GM12878 (cell line): ENCODE measurements around the gene GABPB2. TPM values are rescaled to one million over a fixed set of nuclear protein-coding genes. Genes with fewer than 3 reads are reported as not detected.

ENCODE experiments used
- ATAC-seq: fragments of 200-7000 bp; cut with Tn5 transposase; 3 replicates; pipeline ENCODE4 v1.9.1; 2020; ENCODE audit warnings: mild to moderate bottlenecking, moderate library complexity
- BruUV-seq: library from RNA; stranded (reverse); fragments of 400-500 nt; replicated peaks from 2 replicates; lab custom pipeline; 2021; lab: Mats Ljungman, UMichigan
- CTCF ChIA-PET: fragments of 300-600 bp; sonication (Branson Sonifier 250); formaldehyde crosslinking; extraction: SDS; loops from one replicate; lab custom pipeline; 2021; ENCODE audit warnings: inconsistent platforms; lab: Yijun Ruan, JAX
- POLR2A ChIA-PET: fragments of 350-600 bp; formaldehyde crosslinking; extraction: SDS; loops from one replicate; lab custom pipeline; 2021; ENCODE audit warnings: inconsistent platforms; lab: Charles Lee
- RAD21 ChIA-PET: fragments of 300-600 bp; sonication (Branson Sonifier 250); formaldehyde crosslinking; loops from one replicate; lab custom pipeline; 2023; ENCODE audit warnings: antibody characterized with exemption; ENCODE audit not compliant: unreplicated experiment; lab: Charles Lee
- SMC1A ChIA-PET: fragments of 300-600 bp; sonication (Branson Sonifier 250); formaldehyde crosslinking; loops from one replicate; lab custom pipeline; 2023; ENCODE audit not compliant: unreplicated experiment, uncharacterized antibody; lab: Charles Lee
- DNase-seq: peaks from one replicate; pipeline ENCODE4 v3.0.0-alpha.2; 2011; ENCODE audit warnings: low read depth, low spot score
- FAIRE-seq: peaks from 3 replicates; lab custom pipeline; 2011; peaks lifted over from hg19 to GRCh38; lab: Jason Lieb, UNC
- H2AFZ ChIP-seq: 2 replicates; pipeline ENCODE4 v1.6.0; 2011; ENCODE audit warnings: low read depth, low read length, control low read depth; ENCODE audit not compliant: control insufficient read depth
- H3K27ac ChIP-seq: 2 replicates; pipeline ENCODE4 v1.5.1; 2011; ENCODE audit warnings: control low read depth; ENCODE audit not compliant: control insufficient read depth, insufficient read depth
- H3K27me3 ChIP-seq, 2 experiments: replicated peaks in 1 of 2; 2 replicates each; pipeline versions ENCODE4 v1.6.0 to v1.6.1; 2011; ENCODE audit warnings: low read length in 1 of 2; ENCODE audit not compliant: control insufficient read depth in 2 of 2, insufficient read depth in 2 of 2
- H3K36me3 ChIP-seq, 2 experiments: 2 replicates each; pipeline ENCODE4 v1.5.1; 2011; ENCODE audit warnings: low read length in 1 of 2; ENCODE audit not compliant: control insufficient read depth in 2 of 2, insufficient read depth in 2 of 2
- H3K4me1 ChIP-seq: 2 replicates; pipeline ENCODE4 v1.6.1; 2011; ENCODE audit warnings: mild to moderate bottlenecking, low read length, moderate library complexity, mixed read lengths; ENCODE audit not compliant: control insufficient read depth, insufficient read depth
- H3K4me2 ChIP-seq: 2 replicates; pipeline ENCODE4 v1.6.0; 2011; ENCODE audit warnings: control low read depth; ENCODE audit not compliant: control insufficient read depth, insufficient read depth
- H3K4me3 ChIP-seq: fragments of 200-600 bp; sonication (generic); 2 replicates; pipeline ENCODE4 v1.5.1; 2016
- H3K79me2 ChIP-seq: 2 replicates; pipeline ENCODE4 v1.6.0; 2011; ENCODE audit warnings: low read length; ENCODE audit not compliant: control insufficient read depth, insufficient read depth
- H3K9ac ChIP-seq: 2 replicates; pipeline ENCODE4 v1.8.0; 2011; ENCODE audit warnings: low read length, control low read depth, mixed read lengths; ENCODE audit not compliant: control insufficient read depth, insufficient read depth
- H3K9me3 ChIP-seq: replicated peaks from 3 replicates; pipeline ENCODE4 v1.5.1; 2011; ENCODE audit warnings: mild to moderate bottlenecking, low read length; ENCODE audit not compliant: control insufficient read depth, insufficient read depth
- H4K20me1 ChIP-seq: 2 replicates; pipeline ENCODE4 v1.6.0; 2011; ENCODE audit not compliant: control insufficient read depth, insufficient read depth
- BHLHE40 ChIP-seq, 2 experiments: fragments of 450-650 bp in 1 of 2; IDR thresholded peaks; 2 replicates each; pipeline ENCODE4 v1.6.1; 2011 to 2017; ENCODE audit warnings: low read depth in 2 of 2, borderline replicate concordance in 1 of 2, improper control_type of control experiment in 1 of 2, low read length in 1 of 2, mild to moderate bottlenecking in 1 of 2
- CEBPB ChIP-seq, 2 experiments: fragments of 150-350 bp in 1 of 2; IDR thresholded peaks; 2 replicates each; pipeline ENCODE4 v1.6.1; 2012 to 2014; ENCODE audit warnings: low read depth in 2 of 2, low read length in 2 of 2, borderline replicate concordance in 1 of 2, inconsistent platforms in 1 of 2
- EZH2 ChIP-seq: IDR thresholded peaks from 2 replicates; pipeline ENCODE4 v1.6.1; 2012; ENCODE audit warnings: low read depth, mild to moderate bottlenecking, control low read depth, inconsistent platforms, low read length, borderline replicate concordance; ENCODE audit not compliant: control insufficient read depth
- MAX ChIP-seq: IDR thresholded peaks from 2 replicates; pipeline ENCODE4 v1.6.1; 2012; ENCODE audit warnings: low read depth, low read length, improper control_type of control experiment
- MXI1 ChIP-seq: fragments of 150-350 bp; IDR thresholded peaks from 2 replicates; pipeline ENCODE4 v1.6.1; 2011; ENCODE audit warnings: low read depth, mild to moderate bottlenecking, inconsistent platforms, low read length, improper control_type of control experiment
- NRF1 ChIP-seq: conservative IDR thresholded peaks from 2 replicates; pipeline ENCODE4 v1.6.1; 2011; ENCODE audit warnings: mild to moderate bottlenecking, low read depth, low read length, improper control_type of control experiment
- RUNX3 ChIP-seq: IDR thresholded peaks from 2 replicates; pipeline ENCODE4 v1.6.1; 2012; ENCODE audit warnings: low read length, inconsistent platforms
- YY1 ChIP-seq: IDR thresholded peaks from 2 replicates; pipeline ENCODE4 v1.6.1; 2011; ENCODE audit warnings: low read depth, mild to moderate bottlenecking, low read length
- ZBTB4 ChIP-seq: fragments of 450-650 bp; formaldehyde crosslinking; IDR thresholded peaks from 2 replicates; pipeline ENCODE4 v1.4.0; 2022; ENCODE audit warnings: mild to moderate bottlenecking, moderate library complexity
- WGBS: methylation state at CpG from one replicate; pipeline ENCODE4 v1.1.6; 2016; ENCODE audit warnings: low lambda C conversion rate; ENCODE audit not compliant: insufficient replicate concordance, insufficient coverage; ENCODE audit errors: missing lambda C conversion rate; 5-methylcytosine and 5-hydroxymethylcytosine counted together
- in situ Hi-C: fragments of 300-500 bp; cut with MboI; formaldehyde crosslinking; loops from 9 replicates; pipeline ENCODE4 v1.14.3; 2018; ENCODE audit warnings: mixed read lengths
- intact Hi-C: fragments of 100-400 bp; cut with micrococcal nuclease; formaldehyde crosslinking; loops from one replicate; pipeline ENCODE4 v1.14.2; 2022; ENCODE audit not compliant: unreplicated experiment
- polyA plus RNA-seq, 11 experiments: library from polyadenylated mRNA; depleted of rRNA in 4 of 11; unstranded in 6 of 11; stranded (reverse) in 5 of 11; fragments of >200 nt; fragmentation: Nextera tagmentation in 4 of 11; fragmentation: Illumina TruSeq in 1 of 11; extraction: Ambion mirVana in 4 of 11; extraction: Trizol in 1 of 11; gene quantifications; 1 replicate in 1 of 11; 2 replicates in 10 of 11; pipeline versions ENCODE4 v1.2.1 to v1.2.3, GENCODE V29; 2011 to 2016; ENCODE audit warnings: inconsistent platforms in 2 of 11, missing spikeins in 2 of 11, low read depth in 1 of 11
- total RNA-seq, 4 experiments: library from RNA; depleted of rRNA in 3 of 4; stranded (reverse); fragments of >200 nt in 3 of 4; fragmentation: Illumina TruSeq in 1 of 4; extraction: Trizol in 1 of 4; gene quantifications; 2 replicates each; pipeline versions ENCODE4 v1.2.1 to v1.2.3, GENCODE V29; 2013 to 2021
- TF ChIP-seq, protein P1 (sequence below): fragments of 450-650 bp; IDR thresholded peaks from 2 replicates; pipeline ENCODE4 v1.6.1; 2017; ENCODE audit warnings: borderline replicate concordance
- TF ChIP-seq, protein P2 (sequence below): fragments of 450-650 bp; formaldehyde crosslinking; IDR thresholded peaks from 2 replicates; pipeline ENCODE4 v1.4.0; 2020; ENCODE audit warnings: mild to moderate bottlenecking, moderate library complexity

The GABPB2 gene
- total and polyA plus RNA-seq, 10 of the 15 experiments (the other 5 are each of a cell fraction or from before 2014, with no cell fraction given), result 2.3 to 10.5 (median 6.9) TPM

DNA sequence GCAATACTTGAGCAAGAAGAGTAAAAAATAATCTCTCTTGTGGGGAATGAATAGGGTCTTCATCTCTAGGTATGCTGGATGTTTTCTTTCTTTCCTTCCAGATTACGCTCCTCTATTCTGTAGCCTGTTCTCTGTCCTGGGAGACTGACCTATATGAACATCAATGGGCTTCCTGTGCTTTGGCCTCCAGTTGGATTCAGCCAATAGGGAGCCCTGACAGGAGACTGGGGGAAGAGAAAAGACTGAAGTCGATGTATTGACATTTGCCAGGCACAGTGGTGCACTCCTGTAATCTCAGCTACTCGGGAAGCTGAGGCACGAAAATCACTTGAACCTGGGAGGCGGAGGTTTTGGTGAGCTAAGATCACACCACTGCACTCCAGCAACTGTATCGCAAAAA lies 58.2 kb downstream of the GABPB2 start (continued):
- no peak for TF ChIP-seq BHLHE40 (IDR thresholded peaks at IDR 0.05; ENCODE audit: borderline replicate concordance in 1 of 2, low read depth in 2 of 2, low read length in 1 of 2)
- TF ChIP-seq, protein P1, sequence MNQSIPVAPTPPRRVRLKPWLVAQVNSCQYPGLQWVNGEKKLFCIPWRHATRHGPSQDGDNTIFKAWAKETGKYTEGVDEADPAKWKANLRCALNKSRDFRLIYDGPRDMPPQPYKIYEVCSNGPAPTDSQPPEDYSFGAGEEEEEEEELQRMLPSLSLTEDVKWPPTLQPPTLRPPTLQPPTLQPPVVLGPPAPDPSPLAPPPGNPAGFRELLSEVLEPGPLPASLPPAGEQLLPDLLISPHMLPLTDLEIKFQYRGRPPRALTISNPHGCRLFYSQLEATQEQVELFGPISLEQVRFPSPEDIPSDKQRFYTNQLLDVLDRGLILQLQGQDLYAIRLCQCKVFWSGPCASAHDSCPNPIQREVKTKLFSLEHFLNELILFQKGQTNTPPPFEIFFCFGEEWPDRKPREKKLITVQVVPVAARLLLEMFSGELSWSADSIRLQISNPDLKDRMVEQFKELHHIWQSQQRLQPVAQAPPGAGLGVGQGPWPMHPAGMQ, result no peak
- no peak for TF ChIP-seq CEBPB (IDR thresholded peaks at IDR 0.05; ENCODE audit: borderline replicate concordance in 1 of 2, low read depth in 2 of 2, low read length in 2 of 2)
- no peak for TF ChIP-seq EZH2

DNA sequence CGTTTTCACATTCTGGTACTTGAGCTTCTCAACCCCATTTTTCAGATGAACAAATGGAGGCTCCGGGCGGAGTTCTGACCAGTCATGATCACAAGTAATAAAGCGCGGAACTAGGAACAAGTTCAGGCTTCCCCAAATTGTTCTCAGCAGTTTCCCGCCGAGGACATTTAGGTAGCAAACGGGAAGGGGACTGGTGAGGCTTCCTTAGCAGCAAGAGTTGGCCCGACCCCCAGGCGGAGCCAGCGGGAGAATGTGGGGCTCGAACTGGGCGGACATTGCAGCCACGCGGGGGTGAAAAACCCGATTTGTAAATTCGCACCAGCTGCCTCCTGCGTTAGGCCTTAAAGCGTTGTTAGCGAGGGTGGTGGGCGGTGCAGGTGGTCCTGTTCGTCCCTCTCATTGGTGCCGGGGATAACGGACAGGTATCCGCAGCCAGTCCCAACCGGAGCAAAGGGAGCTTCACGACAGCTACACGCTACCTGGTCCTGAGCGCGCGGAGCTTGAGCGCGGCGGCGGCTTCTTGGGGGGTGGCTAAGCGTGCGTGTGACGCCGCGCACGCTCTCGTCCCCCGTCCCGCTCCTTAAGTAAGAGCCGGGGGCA lies 60.5 kb downstream of the GABPB2 start:
- Histone ChIP-seq H3K36me3 (no peaks in the 10 kb centered on the region), H3K27ac (0 out of 2 replicates have a peak overlapping the region, but pooled peaks have one; percentile 15), H4K20me1 (no peaks in the 10 kb centered on the region), H3K9me3 (no peaks in the 10 kb centered on the region), H3K79me2 (no peaks in the 10 kb centered on the region), H3K4me2 (peak overlapping the region; percentile 14), H3K27me3 (no peaks in the 10 kb centered on the region), H2AFZ (peak overlapping the region; percentile 65), H3K4me3 (peak overlapping the region; percentile 31; the same call in 1 of the 2 replicates), H3K4me1 (peaks cover 8% of the 10 kb centered on the region; the same call in 1 of the 2 replicates), H3K9ac (no peak overlapping the region; the same call in 1 of the 2 replicates)
- in situ Hi-C loops, result no loop called here
- ChIA-PET POLR2A (no interaction called here), RAD21 (interaction anchor here (1.1 kb wide), 1 partner anchor 31 kb away, joined by 3 read pairs; no protein-coding TSS in a partner anchor), SMC1A (interaction anchor here (0.5 to 1.3 kb wide), 2 partner anchors 59 to 346 kb away, joined by 3 read pairs; partner anchors contain the start of gene VPS72), CTCF (interaction anchor here (0.9 to 3.3 kb wide), 2 partner anchors 25 to 32 kb away, joined by 3 to 8 read pairs; partner anchors contain the start of gene TNFAIP8L2)
- peak; percentile 39 for DNase-seq
- FAIRE-seq, result no peak
- WGBS, result 22% methylated on average over 45 of the region's 45 CpGs
- ATAC-seq, result peak; percentile 98
- BruUV-seq, result no TSS peak
- intact Hi-C loops, result no loop called here
- TF ChIP-seq NRF1 (no peak), RUNX3 (no peak), YY1 (0 out of 2 replicates have a peak, but pooled peaks have one; percentile 13), BHLHE40 (IDR thresholded peaks at IDR 0.05; ENCODE audit: borderline replicate concordance in 1 of 2, low read depth in 2 of 2, low read length in 1 of 2) (0 out of 4 replicates have a peak, but pooled peaks of 1 of the 2 experiments have one; percentile 34), ZBTB4 (no peak), MAX (no peak), MXI1 (no peak)
- TF ChIP-seq, protein P2, sequence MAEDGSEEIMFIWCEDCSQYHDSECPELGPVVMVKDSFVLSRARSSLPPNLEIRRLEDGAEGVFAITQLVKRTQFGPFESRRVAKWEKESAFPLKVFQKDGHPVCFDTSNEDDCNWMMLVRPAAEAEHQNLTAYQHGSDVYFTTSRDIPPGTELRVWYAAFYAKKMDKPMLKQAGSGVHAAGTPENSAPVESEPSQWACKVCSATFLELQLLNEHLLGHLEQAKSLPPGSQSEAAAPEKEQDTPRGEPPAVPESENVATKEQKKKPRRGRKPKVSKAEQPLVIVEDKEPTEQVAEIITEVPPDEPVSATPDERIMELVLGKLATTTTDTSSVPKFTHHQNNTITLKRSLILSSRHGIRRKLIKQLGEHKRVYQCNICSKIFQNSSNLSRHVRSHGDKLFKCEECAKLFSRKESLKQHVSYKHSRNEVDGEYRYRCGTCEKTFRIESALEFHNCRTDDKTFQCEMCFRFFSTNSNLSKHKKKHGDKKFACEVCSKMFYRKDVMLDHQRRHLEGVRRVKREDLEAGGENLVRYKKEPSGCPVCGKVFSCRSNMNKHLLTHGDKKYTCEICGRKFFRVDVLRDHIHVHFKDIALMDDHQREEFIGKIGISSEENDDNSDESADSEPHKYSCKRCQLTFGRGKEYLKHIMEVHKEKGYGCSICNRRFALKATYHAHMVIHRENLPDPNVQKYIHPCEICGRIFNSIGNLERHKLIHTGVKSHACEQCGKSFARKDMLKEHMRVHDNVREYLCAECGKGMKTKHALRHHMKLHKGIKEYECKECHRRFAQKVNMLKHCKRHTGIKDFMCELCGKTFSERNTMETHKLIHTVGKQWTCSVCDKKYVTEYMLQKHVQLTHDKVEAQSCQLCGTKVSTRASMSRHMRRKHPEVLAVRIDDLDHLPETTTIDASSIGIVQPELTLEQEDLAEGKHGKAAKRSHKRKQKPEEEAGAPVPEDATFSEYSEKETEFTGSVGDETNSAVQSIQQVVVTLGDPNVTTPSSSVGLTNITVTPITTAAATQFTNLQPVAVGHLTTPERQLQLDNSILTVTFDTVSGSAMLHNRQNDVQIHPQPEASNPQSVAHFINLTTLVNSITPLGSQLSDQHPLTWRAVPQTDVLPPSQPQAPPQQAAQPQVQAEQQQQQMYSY (CRISPR knock-in tag), result no peak
